ENCODE data around the gene PIK3AP1. TPM values are rescaled to one million over a fixed set of nuclear protein-coding genes. Genes with fewer than 3 reads are reported as not detected.
"Not testable (repeated sequence)": the region's sequence is repeated elsewhere in the genome, so short reads cannot be mapped to it uniquely, and the experiment has no call there.

Gene PIK3AP1
- polyA plus RNA-seq, 2 of the 4 experiments (the other 2 are of a cell fraction), result 1.6 to 3.2 TPM

GRCh38 chr10:96750316-96750715 lies 30.0 kb upstream of the PIK3AP1 start:
- ATAC-seq; H3K4me3 ChIP-seq; POLR2A ChIA-PET; H3K4me2 ChIP-seq; FAIRE-seq; H3K27ac ChIP-seq; H3K9me3 ChIP-seq; H3K4me1 ChIP-seq; DNase-seq (ENCODE audit: low read depth in 1 of 2, low spot score in 1 of 2): not testable (repeated sequence)
- WGBS (ENCODE audit: missing lambda C conversion rate), result 91% methylated on average over 17 of the region's 24 CpGs
- CTCF ChIA-PET, result interaction anchor here (0.6 kb wide), 1 partner anchor 309 kb away, joined by 3 read pairs; no protein-coding TSS in a partner anchor

GRCh38 chr10:96747734-96748550 lies 27.6 kb upstream of the PIK3AP1 start:
- no peak for TF ChIP-seq NR3C1 (IDR thresholded peaks at IDR 0.05)
- TF ChIP-seq MYC (IDR thresholded peaks at IDR 0.05; ENCODE audit: borderline replicate concordance, low read length), result no peak
- no peak for TF ChIP-seq ZFP36 (IDR thresholded peaks at IDR 0.05; ENCODE audit: borderline replicate concordance, partially characterized antibody)
- TF ChIP-seq TP53 (CRISPR knock-in tag; IDR thresholded peaks at IDR 0.05), result no peak
- TF ChIP-seq E2F6 (IDR thresholded peaks at IDR 0.05; ENCODE audit: borderline replicate concordance, low read depth), result no peak
- TF ChIP-seq EHMT2 (IDR thresholded peaks at IDR 0.05; ENCODE audit: low read depth), result no peak
- no peak for TF ChIP-seq JUN (IDR thresholded peaks at IDR 0.05)
- TF ChIP-seq HOXB5 (CRISPR knock-in tag; IDR thresholded peaks at IDR 0.05), result no peak
- TF ChIP-seq KDM5A (IDR thresholded peaks at IDR 0.05), result no peak
- TF ChIP-seq CBX8 (IDR thresholded peaks at IDR 0.05), result no peak
- no peak for TF ChIP-seq USF2 (IDR thresholded peaks at IDR 0.05)
- no peak for TF ChIP-seq HES2 (IDR thresholded peaks at IDR 0.05)
- TF ChIP-seq CBX2 (IDR thresholded peaks at IDR 0.05; ENCODE audit: borderline replicate concordance, low read depth), result no peak
- no peak for TF ChIP-seq ZSCAN20 (CRISPR knock-in tag; IDR thresholded peaks at IDR 0.05)
- TF ChIP-seq SMC3 (IDR thresholded peaks at IDR 0.05), result no peak
- no peak for TF ChIP-seq POLR2AphosphoS2 (conservative IDR thresholded peaks at IDR 0.05; ENCODE audit: low read length)
- no peak for TF ChIP-seq HDAC2 (IDR thresholded peaks at IDR 0.05)
- TF ChIP-seq MAFK (IDR thresholded peaks at IDR 0.05; ENCODE audit: partially characterized antibody), result no peak
- no peak for TF ChIP-seq TFCP2L1 (CRISPR knock-in tag; IDR thresholded peaks at IDR 0.05)
- FAIRE-seq (no peak), DNase-seq (ENCODE audit: low read depth in 1 of 2, low spot score in 1 of 2) (no peak), ATAC-seq (no peak; a peak in 1 of 6 replicates)
- POLR2A ChIA-PET, result no interaction called here
- H3K27ac ChIP-seq, result no peak overlapping the region
- CTCF ChIA-PET, result interaction anchor here (0.6 to 1.2 kb wide), 2 partner anchors 15 to 27 kb away, joined by 3 to 4 read pairs; no protein-coding TSS in a partner anchor
- H3K4me3 ChIP-seq, result no peak overlapping the region
- no peaks in the 10 kb centered on the region for H3K4me1 ChIP-seq
- WGBS (ENCODE audit: missing lambda C conversion rate), result 62% methylated on average over 7 of the region's 7 CpGs
- no peaks in the 10 kb centered on the region for H3K9me3 ChIP-seq
- H3K4me2 ChIP-seq, result no peak overlapping the region

GRCh38 chr10:96746503-96746902 lies 26.2 kb upstream of the PIK3AP1 start:
- no peak for TF ChIP-seq POLR2A (IDR thresholded peaks at IDR 0.05; ENCODE audit: low read length)
- TF ChIP-seq EHF (CRISPR knock-in tag; IDR thresholded peaks at IDR 0.05), result no peak
- TF ChIP-seq HEYL (CRISPR knock-in tag; IDR thresholded peaks at IDR 0.05), result no peak
- TF ChIP-seq FOSB (CRISPR knock-in tag; IDR thresholded peaks at IDR 0.05), result no peak
- no peak for TF ChIP-seq CHD2 (IDR thresholded peaks at IDR 0.05; ENCODE audit: low read length, partially characterized antibody)
- no peak for TF ChIP-seq HES2 (IDR thresholded peaks at IDR 0.05)
- TF ChIP-seq RCOR1 (IDR thresholded peaks at IDR 0.05; ENCODE audit: low read depth, low read length), result no peak
- no peak for TF ChIP-seq CBX2 (IDR thresholded peaks at IDR 0.05; ENCODE audit: borderline replicate concordance, low read depth)
- no peak for TF ChIP-seq FOXS1 (CRISPR knock-in tag; IDR thresholded peaks at IDR 0.05)
- no peak for TF ChIP-seq POLR2AphosphoS2 (conservative IDR thresholded peaks at IDR 0.05; ENCODE audit: low read length)
- no peak for TF ChIP-seq ELK1 (IDR thresholded peaks at IDR 0.05; ENCODE audit: low read depth, low read length)
- no peak for TF ChIP-seq RARB (CRISPR knock-in tag; IDR thresholded peaks at IDR 0.05)
- TF ChIP-seq ATOH8 (CRISPR knock-in tag; IDR thresholded peaks at IDR 0.05; ENCODE audit: low read depth), result no peak
- TF ChIP-seq RFX5 (IDR thresholded peaks at IDR 0.05), result no peak
- TF ChIP-seq NPAS2 (CRISPR knock-in tag; IDR thresholded peaks at IDR 0.05; ENCODE audit: borderline replicate concordance), result no peak
- TF ChIP-seq ZC3H11A (IDR thresholded peaks at IDR 0.05), result no peak
- no peak for TF ChIP-seq EHMT2 (IDR thresholded peaks at IDR 0.05; ENCODE audit: low read depth)
- Histone ChIP-seq H3K4me3 (no peak overlapping the region), H3K9me3 (no peaks in the 10 kb centered on the region), H3K4me2 (no peak overlapping the region), H3K4me1 (no peaks in the 10 kb centered on the region), H3K27ac (no peak overlapping the region)
- no peak for DNase-seq (ENCODE audit: low read depth in 1 of 2, low spot score in 1 of 2)
- no peak for ATAC-seq
- CTCF ChIA-PET, result no interaction called here
- WGBS (ENCODE audit: missing lambda C conversion rate), result 65% methylated on average over 3 of the region's 3 CpGs
- POLR2A ChIA-PET, result no interaction called here
- no peak for FAIRE-seq
